Activated CD4-positive, alpha-beta T cell treated with anti-CD3 and anti-CD28 coated beads for 4 hours (primary cell): ENCODE data around the gene HECW1.
"Not testable (repeated sequence)": the region's sequence is repeated elsewhere in the genome, so short reads cannot be mapped to it uniquely, and the experiment has no call there.

Experiments used
- DNase-seq, 2 donors: peaks; one replicate each; pipeline ENCODE4 v3.0.0-alpha.2; 2020

HECW1 gene

DNA sequence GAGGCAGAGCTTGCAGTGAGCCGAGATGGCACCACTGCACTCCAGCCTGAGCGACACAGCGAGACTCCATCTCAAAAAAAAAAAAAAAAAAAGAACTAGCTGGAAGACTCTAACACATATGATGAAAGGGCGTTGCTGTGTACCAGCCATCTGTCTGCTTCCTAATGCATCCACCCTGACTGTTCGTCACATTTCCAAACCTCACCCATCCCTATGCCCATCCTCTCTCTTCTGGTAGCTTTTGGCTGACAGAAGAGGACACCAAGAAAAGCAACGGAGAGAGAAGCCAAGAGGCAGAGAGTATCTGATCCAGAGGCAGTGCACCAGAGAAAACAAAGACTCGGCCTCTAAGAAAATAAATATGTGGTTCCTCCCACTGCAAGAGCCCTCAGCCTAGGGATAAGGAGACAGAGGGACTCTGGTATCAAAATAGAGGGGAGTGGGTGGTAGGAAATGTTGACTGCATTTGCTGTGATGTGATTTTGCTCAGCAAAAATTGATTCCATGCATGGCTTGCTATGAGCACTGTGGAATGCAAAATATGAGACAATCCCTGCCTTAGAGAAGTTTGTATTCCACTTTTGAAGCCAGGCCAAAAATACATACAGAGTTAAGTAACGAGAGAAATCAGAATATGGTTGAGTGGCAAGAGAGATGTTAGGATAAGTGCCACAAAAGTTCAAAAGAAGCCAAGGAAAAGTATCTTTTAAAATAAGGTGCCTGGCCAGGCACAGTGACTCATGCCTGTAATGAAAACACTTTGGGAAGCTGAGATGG lies 369.6 kb downstream of the HECW1 start:
- no peak for DNase-seq

DNA sequence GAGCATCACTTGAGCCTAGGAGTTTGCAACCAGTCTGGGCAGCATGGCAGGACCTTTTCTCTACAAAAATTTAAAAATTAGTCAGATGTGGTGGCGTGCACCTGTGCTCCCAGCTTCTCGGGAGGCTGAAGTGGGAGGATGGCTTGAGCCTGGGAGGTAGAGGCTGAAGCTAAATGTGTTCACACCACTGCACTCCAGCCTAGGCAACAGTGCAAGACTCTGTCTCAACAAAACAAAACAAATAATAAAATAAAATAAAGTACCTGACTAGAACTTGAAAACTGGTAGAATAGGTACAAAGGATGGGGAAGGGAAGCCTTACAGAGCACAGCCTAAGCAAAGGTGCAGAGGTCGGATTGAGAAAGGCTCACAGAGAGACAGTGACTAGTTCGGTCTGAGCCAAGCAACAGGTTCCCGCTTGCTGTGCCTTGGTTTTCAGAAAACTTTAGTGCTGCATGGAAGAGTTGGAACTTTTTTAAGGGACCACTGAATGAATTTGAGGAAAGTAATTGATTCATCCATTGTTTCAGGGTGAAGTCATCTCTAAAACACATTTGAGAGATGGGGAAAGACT lies 370.3 kb downstream of the HECW1 start:
- no peak for DNase-seq

GRCh38 chr7:43484678-43485395 lies 372.4 kb downstream of the HECW1 start:
- no peak for DNase-seq

DNA sequence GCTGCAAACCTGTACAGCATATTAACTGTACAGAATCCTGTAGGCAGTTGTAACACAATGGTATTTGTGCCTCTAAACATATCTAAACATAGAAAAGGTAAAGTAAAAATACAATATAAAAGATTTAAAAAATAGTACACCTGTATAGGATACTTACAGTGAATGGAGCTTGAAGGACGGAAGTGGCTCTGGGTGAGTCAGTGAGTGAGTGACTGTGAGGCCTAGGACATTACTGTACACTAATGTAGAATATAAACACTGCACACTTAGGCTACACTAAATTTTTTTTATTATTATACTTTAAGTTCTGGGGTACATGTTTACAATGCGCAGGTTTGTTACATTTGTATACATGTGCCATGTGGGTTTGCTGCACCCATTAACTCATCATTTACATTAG lies 373.1 kb downstream of the HECW1 start:
- no peak for DNase-seq

DNA sequence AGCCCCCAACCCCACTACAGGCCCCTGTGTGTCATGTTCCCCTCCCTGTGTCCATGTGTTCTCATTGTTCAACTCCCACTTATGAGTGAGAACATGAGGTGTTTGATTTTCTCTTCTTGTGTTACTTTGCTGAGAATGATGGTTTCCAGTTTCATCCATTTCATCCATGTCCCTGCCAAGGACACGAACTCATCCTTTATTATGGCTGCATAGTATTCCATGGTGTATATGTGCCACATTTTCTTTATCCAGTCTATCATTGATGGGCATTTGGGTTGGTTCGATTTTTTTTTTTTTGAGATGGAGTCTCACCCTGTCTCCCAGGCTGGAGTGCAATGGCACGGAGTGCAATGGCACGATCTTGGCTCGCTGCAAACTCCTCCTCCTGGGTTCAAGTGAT lies 373.6 kb downstream of the HECW1 start:
- not testable (repeated sequence) for DNase-seq

GRCh38 chr7:43486634-43487033 lies 374.2 kb downstream of the HECW1 start:
- DNase-seq: no peak

DNA sequence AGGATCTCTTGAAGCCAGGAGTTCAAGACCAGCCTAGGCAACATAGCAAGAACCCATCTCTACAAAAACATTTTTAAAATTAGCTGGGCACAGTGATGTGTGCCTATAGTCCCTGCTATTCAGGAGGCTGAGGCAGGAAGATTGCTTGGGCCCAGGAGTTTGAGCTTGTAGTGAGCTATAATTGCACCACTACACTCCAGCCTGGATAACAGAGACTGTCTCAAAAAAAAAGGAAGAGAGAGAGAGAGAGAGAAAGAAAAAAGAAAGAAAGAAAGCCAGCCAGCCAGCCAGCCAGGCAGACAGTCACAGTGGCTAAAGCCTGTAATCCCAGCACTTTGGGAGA lies 375.3 kb downstream of the HECW1 start:
- DNase-seq: no peak

DNA sequence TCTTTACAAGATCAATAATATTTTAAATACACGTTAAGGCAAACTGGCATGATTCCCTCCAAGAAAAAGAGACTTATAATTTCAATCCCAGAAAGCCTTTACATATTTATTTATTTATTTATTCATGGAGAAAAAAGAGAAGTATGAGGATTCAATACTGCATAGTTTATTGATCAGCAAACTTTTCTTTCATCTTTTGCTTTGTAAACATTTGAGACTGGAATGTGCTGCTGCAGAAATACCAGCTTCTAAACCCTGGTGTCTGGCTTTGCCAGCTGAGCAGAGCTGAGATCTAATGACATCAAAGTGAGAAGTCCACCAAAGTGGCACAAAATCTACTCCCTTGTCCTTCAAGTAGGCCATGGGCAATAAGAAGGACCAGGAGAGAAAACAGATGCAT lies 376.8 kb downstream of the HECW1 start:
- DNase-seq: no peak

- no peak for DNase-seq
Measured at GRCh38 chr7:43490016-43490415, 377.6 kb downstream of the HECW1 start.

DNA sequence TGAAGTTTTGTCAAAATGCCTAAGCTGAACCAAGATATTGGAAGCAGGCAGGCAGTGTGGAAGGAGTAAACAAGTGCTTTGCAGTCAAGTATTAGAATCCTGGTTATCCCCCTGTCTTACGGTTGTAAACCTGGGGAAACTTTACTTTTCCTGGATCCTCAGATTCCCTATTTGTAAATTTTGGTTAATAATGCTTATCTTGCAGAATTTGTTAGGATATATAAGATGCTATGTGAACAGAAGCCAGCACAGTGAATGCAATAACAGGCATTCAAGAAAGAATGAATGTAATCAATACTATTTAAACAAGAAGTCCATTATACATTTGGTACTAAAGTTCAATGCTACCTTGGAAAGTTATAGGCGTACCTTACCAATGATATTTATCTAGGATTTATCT lies 378.7 kb downstream of the HECW1 start:
- DNase-seq: no peak

GRCh38 chr7:43491984-43492383 lies 379.5 kb downstream of the HECW1 start:
- DNase-seq: no peak

DNA sequence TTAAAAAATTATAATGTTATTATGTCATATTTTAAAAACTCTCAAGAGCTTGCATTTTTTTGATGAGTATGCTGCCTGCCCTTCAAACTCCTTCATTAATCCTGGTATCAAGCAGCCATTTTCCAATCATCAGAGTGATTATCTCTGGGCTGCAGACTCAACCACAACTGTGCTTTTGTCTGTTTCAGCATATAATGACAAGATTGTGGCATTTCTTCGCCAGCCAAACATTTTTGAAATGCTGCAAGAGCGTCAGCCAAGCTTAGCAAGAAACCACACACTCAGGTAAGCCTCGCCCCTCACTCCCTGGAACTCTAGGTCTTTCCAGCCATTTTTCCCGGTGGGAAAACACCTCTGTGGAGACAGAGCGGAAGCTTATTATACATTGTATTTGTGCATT lies 380.4 kb downstream of the HECW1 start:
- DNase-seq: no peak

- DNase-seq: no peak
Measured at GRCh38 chr7:43495572-43495971, 383.1 kb downstream of the HECW1 start.

DNA sequence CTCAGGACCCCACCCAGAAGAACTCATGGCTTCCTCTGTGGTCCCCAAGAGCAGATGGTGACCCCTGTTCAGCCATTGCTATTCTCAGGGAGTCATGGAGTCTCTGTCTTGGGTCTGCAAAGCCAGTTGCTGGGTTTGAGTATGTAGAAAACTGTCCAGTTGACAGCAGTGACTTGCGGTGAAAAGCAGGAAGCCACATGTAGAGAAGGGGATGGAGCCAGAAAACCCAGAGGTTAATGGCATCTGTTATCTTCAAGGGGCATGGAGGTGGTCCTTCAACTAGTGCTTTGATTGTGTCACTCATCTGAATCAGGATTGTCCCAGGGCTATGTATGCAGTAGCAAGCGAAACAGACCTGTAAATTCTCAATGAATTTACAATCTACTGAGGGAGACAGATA lies 384.1 kb downstream of the HECW1 start:
- DNase-seq: no peak

- DNase-seq: no peak
Measured at GRCh38 chr7:43501870-43502269, 389.4 kb downstream of the HECW1 start.

DNA sequence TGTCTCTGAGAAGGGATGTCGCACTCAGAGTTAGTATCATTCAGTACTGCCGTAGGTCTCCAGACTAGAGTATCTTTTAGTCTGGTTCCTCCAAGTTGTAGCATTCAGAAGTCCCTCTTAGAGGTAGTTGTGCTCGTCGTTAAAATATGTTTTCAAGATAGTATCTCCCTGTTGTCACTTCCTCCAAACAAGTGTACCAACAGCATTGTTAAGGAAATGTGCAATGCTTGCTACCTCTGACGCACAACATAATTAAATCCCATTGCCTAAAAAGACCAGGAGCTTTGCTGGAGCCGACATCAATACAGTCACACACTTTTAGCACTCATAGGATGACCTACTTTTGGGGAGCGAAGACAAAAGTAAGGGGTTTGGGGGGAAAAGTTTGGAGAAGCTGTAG lies 390.5 kb downstream of the HECW1 start:
- no peak for DNase-seq

DNA sequence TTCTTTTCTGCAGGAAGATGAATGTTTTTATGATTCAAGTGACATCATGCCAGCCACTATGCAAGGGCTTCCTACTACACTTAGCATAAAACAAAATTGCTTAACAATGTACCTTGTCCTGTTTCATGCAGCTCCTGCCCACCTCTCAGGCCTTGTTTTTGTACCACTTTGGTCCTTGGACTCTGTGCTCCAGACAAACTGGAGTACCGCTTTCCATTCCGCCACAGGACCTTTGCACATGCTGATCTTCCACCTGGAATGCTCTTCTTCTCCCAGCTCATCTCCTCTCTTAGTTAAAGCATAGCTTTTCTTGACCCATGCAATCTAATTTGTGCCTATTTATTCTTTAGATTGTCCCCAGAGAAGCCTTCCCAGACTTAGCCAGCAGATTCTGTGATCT lies 393.0 kb downstream of the HECW1 start:
- no peak for DNase-seq

- DNase-seq: no peak
Measured at GRCh38 chr7:43506460-43506859, 394.0 kb downstream of the HECW1 start.

DNA sequence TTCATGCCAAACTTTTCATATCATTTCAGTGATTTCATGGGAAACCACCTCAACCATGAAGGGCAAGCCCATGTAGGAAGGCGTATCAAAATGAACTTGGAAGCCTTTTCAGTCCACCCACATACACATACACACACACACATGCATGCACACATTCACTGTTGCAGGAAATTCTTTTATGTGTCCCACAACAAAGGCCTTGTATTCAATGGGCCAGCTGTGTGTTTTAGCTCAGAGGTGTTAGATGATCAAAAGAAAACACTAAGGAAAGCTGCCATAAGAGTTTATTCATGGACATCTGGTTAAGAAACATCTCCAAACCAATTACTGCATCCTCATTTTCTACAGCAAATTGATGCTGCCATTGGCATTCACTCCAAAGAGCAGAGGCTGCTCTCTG lies 396.0 kb downstream of the HECW1 start:
- no peak for DNase-seq

DNA sequence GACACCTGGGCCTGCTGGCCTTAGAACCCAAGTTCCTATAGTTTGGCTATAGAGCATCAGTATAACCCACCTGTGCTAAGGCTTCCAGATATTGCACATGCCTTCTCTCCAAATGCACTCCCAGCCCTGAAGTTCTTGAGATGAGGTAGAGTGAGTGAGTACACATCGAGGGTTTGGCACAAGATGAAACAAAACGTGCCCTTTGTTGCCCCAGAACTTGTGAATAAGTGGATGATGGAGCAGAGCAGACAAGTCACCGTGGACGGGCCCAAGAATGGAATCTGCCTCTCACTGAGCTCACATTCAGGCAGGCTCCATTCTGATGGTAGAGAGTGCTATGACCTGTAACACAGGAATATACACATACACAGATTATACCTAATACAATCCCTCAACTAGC lies 397.5 kb downstream of the HECW1 start:
- no peak for DNase-seq

DNA sequence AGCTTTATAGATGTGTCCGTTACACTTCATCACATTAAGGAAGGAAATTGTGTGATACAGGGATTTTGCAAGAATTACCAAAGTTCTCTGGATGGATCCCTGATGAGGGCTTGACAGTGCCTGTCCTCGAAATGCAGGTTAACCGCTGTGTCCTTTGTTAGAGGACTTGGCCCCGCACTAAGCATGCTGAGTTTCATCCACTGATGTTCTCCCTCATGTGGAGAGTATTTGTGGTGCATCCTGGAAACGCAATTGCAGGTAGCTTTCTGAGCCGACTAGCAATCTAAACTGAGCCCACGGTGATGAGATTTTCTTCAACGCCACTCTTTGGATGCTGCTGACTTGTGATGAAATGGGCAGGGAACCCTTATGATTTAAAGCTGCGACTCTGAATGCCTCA lies 398.6 kb downstream of the HECW1 start:
- DNase-seq: no peak

DNA sequence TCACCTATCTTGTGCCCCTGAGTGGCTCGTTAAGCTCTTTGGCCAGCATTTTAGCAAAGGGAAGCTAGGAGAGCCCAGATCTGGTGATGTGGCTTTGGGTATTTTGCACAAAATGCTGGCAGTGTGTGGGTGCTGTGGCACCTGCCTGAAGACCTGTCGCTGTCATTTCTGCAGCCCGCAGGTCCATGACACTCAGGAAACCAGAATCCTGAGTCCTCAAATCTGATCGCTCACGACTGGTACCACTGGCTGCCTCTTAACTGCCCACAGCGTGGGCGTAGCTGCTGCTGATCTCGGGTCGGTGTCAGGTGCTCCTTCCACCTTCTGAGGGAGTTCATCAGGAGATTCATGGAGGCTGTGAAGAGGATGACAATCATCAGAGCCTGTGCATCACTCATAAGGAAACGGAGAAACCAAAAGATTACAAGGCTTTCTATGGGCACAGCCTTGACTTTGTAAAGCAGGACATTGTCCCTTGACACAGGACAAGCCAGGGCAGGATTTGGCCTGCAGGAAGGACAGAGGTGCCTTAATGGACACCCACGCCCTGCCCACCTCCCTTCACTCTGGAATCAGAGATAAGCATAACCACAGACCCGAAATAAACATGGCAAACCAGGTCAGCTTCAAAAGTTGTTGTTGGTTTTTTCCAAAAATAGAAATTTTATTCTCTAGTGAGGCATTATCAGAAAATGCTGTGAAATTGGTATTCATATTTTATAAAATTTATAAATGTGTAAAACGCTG lies 399.5 kb downstream of the HECW1 start:
- DNase-seq: no peak

DNA sequence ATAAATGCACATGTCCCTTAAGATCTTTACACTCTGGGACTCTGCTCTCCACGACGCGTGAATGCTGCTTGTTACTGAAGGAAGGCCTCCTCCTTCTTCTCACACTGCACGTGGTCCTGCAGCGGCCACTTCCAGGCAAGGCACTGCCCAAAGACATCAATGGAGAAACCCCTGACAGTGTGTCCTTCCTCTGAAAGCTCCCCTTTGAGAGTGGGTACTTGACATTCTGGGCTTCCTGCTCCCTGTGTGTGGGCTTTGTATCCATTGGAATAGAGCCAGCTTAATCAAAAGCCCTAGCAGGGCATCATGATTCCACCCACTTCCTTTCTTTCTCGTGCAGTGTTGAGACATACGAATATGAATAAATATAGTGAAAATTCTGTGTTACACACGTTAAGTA lies 400.8 kb downstream of the HECW1 start:
- DNase-seq: no peak
